HG03442 (cell line): ENCODE data around the gene RASL10B.

ENCODE experiments used
- ATAC-seq: cut with Tn5 transposase; IDR thresholded peaks from one replicate; pipeline ENCODE4 v1.9.1; 2021; ENCODE audit warnings: mild to moderate bottlenecking, moderate library complexity; ENCODE audit not compliant: unreplicated experiment

Gene RASL10B

GRCh38 chr17:35716897-35717465 lies 14.5 kb upstream of the RASL10B start:
- no peak for ATAC-seq

- ATAC-seq = no peak
Observed at GRCh38 chr17:35717475-35717874, 14.0 kb upstream of the RASL10B start.

GRCh38 chr17:35723735-35724134 lies 7.7 kb upstream of the RASL10B start:
- ATAC-seq = no peak

GRCh38 chr17:35725058-35725457 lies 6.4 kb upstream of the RASL10B start:
- no peak for ATAC-seq

GRCh38 chr17:35725802-35726126 lies 5.7 kb upstream of the RASL10B start:
- no peak for ATAC-seq

GRCh38 chr17:35726127-35726952 lies 5.1 kb upstream of the RASL10B start:
- ATAC-seq = no peak

- ATAC-seq = no peak
Observed at GRCh38 chr17:35726953-35727460, 4.4 kb upstream of the RASL10B start.

- ATAC-seq = no peak
Observed at GRCh38 chr17:35727635-35728034, 3.8 kb upstream of the RASL10B start.

- ATAC-seq = no peak
Observed at GRCh38 chr17:35728551-35728950, 2.9 kb upstream of the RASL10B start.

GRCh38 chr17:35729405-35729833 lies 2.0 kb upstream of the RASL10B start:
- ATAC-seq = no peak

GRCh38 chr17:35730400-35731005 lies 936 bp upstream of the RASL10B start:
- no peak for ATAC-seq

GRCh38 chr17:35731917-35732805 lies 722 bp downstream of the RASL10B start:
- no peak for ATAC-seq

GRCh38 chr17:35732806-35733136 lies 1.3 kb downstream of the RASL10B start:
- no peak for ATAC-seq

- ATAC-seq = no peak
Observed at GRCh38 chr17:35733366-35733765, 1.9 kb downstream of the RASL10B start.

GRCh38 chr17:35734396-35734795 lies 3.0 kb downstream of the RASL10B start:
- ATAC-seq = no peak

- ATAC-seq = no peak
Observed at GRCh38 chr17:35735036-35735805, 3.8 kb downstream of the RASL10B start.

- no peak for ATAC-seq
Observed at GRCh38 chr17:35736236-35736635, 4.8 kb downstream of the RASL10B start.

- ATAC-seq = no peak
Observed at GRCh38 chr17:35738519-35739133, 7.2 kb downstream of the RASL10B start.

- ATAC-seq = no peak
Observed at GRCh38 chr17:35740216-35740615, 8.8 kb downstream of the RASL10B start.
